Psoas muscle (tissue), 8 donors: Measurements from ENCODE around the gene FAM78B. TPM values are rescaled to one million over a fixed set of nuclear protein-coding genes. Genes with fewer than 3 reads are reported as not detected.

ENCODE experiments used
- ATAC-seq, 4 donors: fragments of 200-7000 bp; cut with Tn5 transposase; one replicate each; pipeline ENCODE4 v1.9.1; 2020; ENCODE audit warnings: moderate library complexity in 3 of 4, mild to moderate bottlenecking in 2 of 4
- DNase-seq, 2 donors: peaks; one replicate each; pipeline ENCODE4 v3.0.0-alpha.2; 2020
- H3K27ac ChIP-seq: fragments of 200-600 bp; one replicate; pipeline ENCODE4 v1.8.0; 2022
- H3K27me3 ChIP-seq, 3 donors: fragments of 200-600 bp in 1 of 3; one replicate each; pipeline versions ENCODE4 v1.6.1 to v1.8.0; 2013 to 2022; ENCODE audit warnings: low read length in 2 of 3, mild to moderate bottlenecking in 2 of 3, moderate library complexity in 1 of 3; ENCODE audit not compliant: insufficient read depth in 3 of 3
- H3K36me3 ChIP-seq, 2 donors: fragments of 200-600 bp in 1 of 2; one replicate each; pipeline versions ENCODE4 v1.6.1 to v1.8.0; 2013 to 2022; ENCODE audit warnings: low read depth in 1 of 2, mild to moderate bottlenecking in 1 of 2, moderate library complexity in 1 of 2; ENCODE audit not compliant: insufficient read depth in 1 of 2
- H3K4me1 ChIP-seq: fragments of 200-600 bp; one replicate; pipeline ENCODE4 v1.8.0; 2022
- H3K4me3 ChIP-seq: fragments of 200-600 bp; one replicate; pipeline ENCODE4 v1.8.0; 2022; ENCODE audit warnings: mild to moderate bottlenecking
- H3K9me3 ChIP-seq: fragments of 200-600 bp; one replicate; pipeline ENCODE4 v1.8.0; 2022
- CTCF ChIP-seq: fragments of 200-600 bp; IDR thresholded peaks from one replicate; pipeline ENCODE4 v1.8.0; 2022; ENCODE audit warnings: antibody characterized with exemption
- WGBS, 3 donors: extraction: QIAGEN DNeasy Blood & Tissue Kit; methylation state at CpG; one replicate each; pipeline versions ENCODE4 v1.1.6 to v1.1.7; 2013; 5-methylcytosine and 5-hydroxymethylcytosine counted together
- intact Hi-C, 2 donors: fragments of 100-400 bp; cut with DNase I; formaldehyde crosslinking; loops; one replicate each; pipeline versions ENCODE4 v1.11.0 to v1.14.2; 2022
- polyA plus RNA-seq, 3 donors: library from polyadenylated mRNA; stranded (reverse); fragments of 200-250 nt; gene quantifications; one replicate each; pipeline ENCODE4 v1.2.3, GENCODE V29; 2013
- total RNA-seq, 4 donors: library from RNA; stranded (reverse); fragmentation: NEBNext Ultra II Directional in 2 of 4; extraction: Animal tissue kit (Norgen Biotek cat#: 25700) in 2 of 4; gene quantifications; one replicate each; pipeline versions ENCODE4 v1.2.1 to v1.2.4, GENCODE V29; 2021 to 2023
- donor health status: healthy with polysubstance abuse.
- donor health status: DM: no; HTN: no; CAD: no; lungs with moderate emphysema.
- donor health status: Bipolar disorder and iron deficiency.
- donor health status: healthy.
- donor health status: DM: yes; HTN: yes; CAD: no.
- donor health status: DM: no; HTN: no; CAD: no.
- donor health status: DM: no; HTN: no; CAD: no.
- donor health status: DM: yes; HTN: yes; CAD: no.

FAM78B gene
- total and polyA plus RNA-seq, 7 donors, result 1.6 to 9.8 (median 4.9) TPM

DNA sequence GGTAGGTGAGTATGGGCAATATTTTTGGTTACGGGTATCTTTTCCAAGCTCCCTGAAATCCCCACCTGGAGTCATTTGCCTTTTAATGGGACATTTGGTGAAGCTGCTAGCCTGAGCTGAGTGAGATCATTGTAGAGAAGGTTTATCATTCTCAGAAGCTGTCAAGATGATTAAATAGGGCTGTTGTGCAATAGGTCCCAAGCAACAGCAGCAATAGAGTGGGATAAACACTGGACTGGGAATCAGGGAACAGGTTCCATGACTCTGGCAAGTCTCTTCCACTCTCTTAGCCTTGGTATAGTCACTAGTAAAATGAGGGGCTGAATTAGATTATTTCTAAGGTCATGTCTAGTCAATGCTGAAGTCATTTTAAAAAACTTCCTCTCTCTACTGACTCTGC, 30.3 kb upstream of the FAM78B start:
- intact Hi-C loops, result no loop called here
- TF ChIP-seq CTCF, result no peak
- no peaks in the 10 kb centered on the region for H3K36me3 ChIP-seq
- H3K27me3 ChIP-seq, result no peaks in the 10 kb centered on the region
- H3K27ac ChIP-seq, result no peak overlapping the region
- H3K9me3 ChIP-seq, result no peaks in the 10 kb centered on the region
- H3K4me1 ChIP-seq, result no peaks in the 10 kb centered on the region
- 39 to 75% (median 44%) methylated on average over 1 of the region's 1 CpG for WGBS, 3 donors
- H3K4me3 ChIP-seq, result no peak overlapping the region
- DNase-seq, result no peak
- peak in 2 of 4 donors; percentile 49 to 63 for ATAC-seq

- Histone ChIP-seq H3K36me3 (no peaks in the 10 kb centered on the region), H3K27ac (no peak overlapping the region), H3K4me1 (no peaks in the 10 kb centered on the region), H3K9me3 (no peaks in the 10 kb centered on the region), H3K27me3 (no peaks in the 10 kb centered on the region), H3K4me3 (no peak overlapping the region)
- WGBS, 3 donors, result 37 to 46% (median 43%) methylated on average over 5 of the region's 5 CpGs
- ATAC-seq (no peak), DNase-seq (no peak)
- intact Hi-C loops, result no loop called here
- no peak for TF ChIP-seq CTCF
Measured at GRCh38 chr1:166193057-166193698, 26.4 kb upstream of the FAM78B start.

DNA sequence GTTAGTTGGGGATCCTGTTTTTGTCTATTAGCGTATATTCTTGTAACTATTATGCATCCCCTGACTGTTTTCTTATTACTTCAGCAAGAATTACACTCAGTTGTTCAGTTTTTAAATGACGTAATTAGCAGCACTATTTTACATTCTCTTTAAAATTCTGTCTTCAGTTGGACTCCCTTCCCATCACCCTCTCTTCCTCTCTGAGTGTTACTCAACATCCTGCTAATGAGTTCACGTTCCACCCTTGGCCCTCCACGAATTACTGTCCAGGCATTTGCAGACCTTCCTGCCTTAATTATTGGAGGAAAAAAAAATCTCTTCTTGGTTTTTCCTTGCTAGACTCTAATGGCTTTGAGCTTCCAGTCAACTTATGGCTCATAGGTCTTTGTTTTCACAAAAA, 23.6 kb upstream of the FAM78B start:
- 60 to 64% (median 62%) methylated on average over 4 of the region's 4 CpGs for WGBS, 3 donors

GRCh38 chr1:166189126-166189525, 22.3 kb upstream of the FAM78B start:
- Histone ChIP-seq H3K4me3 (no peak overlapping the region), H3K4me1 (no peaks in the 10 kb centered on the region), H3K27me3 (no peaks in the 10 kb centered on the region), H3K36me3 (no peaks in the 10 kb centered on the region), H3K27ac (no peak overlapping the region), H3K9me3 (no peaks in the 10 kb centered on the region)
- TF ChIP-seq CTCF, result no peak
- ATAC-seq (no peak), DNase-seq (no peak)
- WGBS, 3 donors, result 45 to 56% (median 50%) methylated on average over 2 of the region's 2 CpGs
- intact Hi-C loops, result no loop called here

More for the DNA sequence above, 23.6 kb upstream of the FAM78B start:
- Histone ChIP-seq H3K4me1 (no peaks in the 10 kb centered on the region), H3K4me3 (no peak overlapping the region), H3K27me3 (no peaks in the 10 kb centered on the region), H3K9me3 (no peaks in the 10 kb centered on the region), H3K36me3 (no peaks in the 10 kb centered on the region), H3K27ac (no peak overlapping the region)
- intact Hi-C loops, result no loop called here
- ATAC-seq (no peak), DNase-seq (no peak)
- no peak for TF ChIP-seq CTCF

DNA sequence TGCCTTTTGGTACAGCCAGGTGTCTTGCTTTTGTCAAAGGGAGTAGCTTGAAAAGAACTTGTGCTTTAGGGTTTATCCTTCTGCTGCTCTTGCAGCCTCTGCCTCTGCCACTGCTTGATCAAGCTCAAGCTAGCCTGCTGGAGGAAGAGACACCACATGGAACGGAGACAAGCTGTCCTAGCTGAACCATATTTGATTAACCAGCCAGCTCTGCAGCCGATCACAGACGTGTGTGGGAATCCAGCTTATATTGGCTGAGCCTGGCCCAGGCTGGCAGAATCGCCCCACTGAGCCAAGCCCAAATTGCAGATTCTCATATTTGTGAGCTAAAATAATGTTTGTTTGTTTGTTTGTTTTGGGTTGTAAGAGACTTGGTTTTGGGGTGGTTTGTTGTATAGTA, 18.7 kb upstream of the FAM78B start:
- no peak for TF ChIP-seq CTCF
- Histone ChIP-seq H3K4me3 (no peak overlapping the region), H3K27me3 (peaks cover 0 to 4% (median 0%) of the 10 kb centered on the region in 3 donors), H3K27ac (no peak overlapping the region), H3K36me3 (no peaks in the 10 kb centered on the region), H3K4me1 (no peaks in the 10 kb centered on the region), H3K9me3 (no peaks in the 10 kb centered on the region)
- intact Hi-C loops, result no loop called here
- WGBS, 3 donors, result 70 to 77% (median 71%) methylated on average over 4 of the region's 4 CpGs
- DNase-seq (no peak), ATAC-seq (no peak)
